ENCODE results near the gene APLNR.

Gene APLNR

DNA sequence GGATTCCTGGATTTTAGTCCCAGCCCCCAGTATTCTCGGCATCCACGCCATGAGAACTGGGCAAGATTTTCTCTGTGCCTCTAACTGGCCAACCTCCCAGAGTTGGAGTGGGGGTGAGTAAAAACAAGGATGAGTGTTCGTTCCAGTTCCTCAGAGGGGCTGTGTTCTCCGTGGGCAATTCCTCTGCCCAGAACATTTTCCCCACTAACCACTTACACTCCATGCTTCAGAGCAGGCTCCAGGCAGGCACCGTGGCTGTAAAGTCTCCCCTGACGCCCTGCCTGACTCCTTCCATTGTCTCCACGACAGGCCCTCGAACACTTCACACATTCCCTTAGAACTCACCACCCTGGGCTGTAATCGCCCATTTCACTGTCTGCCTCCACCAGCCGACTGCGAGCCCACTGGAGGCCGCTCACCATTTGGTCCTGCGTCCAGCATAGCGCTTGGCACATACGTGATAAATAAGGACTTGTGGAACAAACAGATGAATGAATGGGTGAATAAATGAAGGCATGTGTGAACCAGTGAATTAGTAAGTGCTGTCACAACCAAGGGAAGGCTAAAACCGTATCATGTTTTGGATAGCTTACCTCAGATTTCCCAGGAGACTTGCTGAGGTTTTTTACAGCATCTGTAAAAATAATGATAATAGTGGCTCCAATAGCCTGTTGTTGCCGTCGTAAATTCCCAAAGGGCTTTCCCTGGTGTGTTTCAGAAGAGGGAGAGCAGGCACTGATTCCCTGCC is 6.1 kb downstream of the APLNR start:
- peaks cover 0 to 8% of the 10 kb centered on the region in 2 donors for H3K27me3 ChIP-seq (ENCODE audit: control insufficient read depth in 1 of 2, insufficient read depth in 2 of 2, low read length in 2 of 2)
- no peaks in the 10 kb centered on the region for H3K36me3 ChIP-seq (ENCODE audit: insufficient read depth, low read length)
- no peak overlapping the region for H3K27ac ChIP-seq (ENCODE audit: low read depth, low read length)
- no peaks in the 10 kb centered on the region for H3K4me1 ChIP-seq (ENCODE audit: insufficient read depth, low read length)
- no peak overlapping the region for H3K4me3 ChIP-seq (ENCODE audit: low read depth in 1 of 2, low read length in 2 of 2)
- no peaks in the 10 kb centered on the region for H3K9me3 ChIP-seq (ENCODE audit: low read length)
- H3K9ac ChIP-seq (ENCODE audit: low read length), result no peak overlapping the region

GRCh38 chr11:57230316-57230715 is 6.7 kb downstream of the APLNR start:
- H3K4me1 ChIP-seq (ENCODE audit: insufficient read depth, low read length), result no peaks in the 10 kb centered on the region

DNA sequence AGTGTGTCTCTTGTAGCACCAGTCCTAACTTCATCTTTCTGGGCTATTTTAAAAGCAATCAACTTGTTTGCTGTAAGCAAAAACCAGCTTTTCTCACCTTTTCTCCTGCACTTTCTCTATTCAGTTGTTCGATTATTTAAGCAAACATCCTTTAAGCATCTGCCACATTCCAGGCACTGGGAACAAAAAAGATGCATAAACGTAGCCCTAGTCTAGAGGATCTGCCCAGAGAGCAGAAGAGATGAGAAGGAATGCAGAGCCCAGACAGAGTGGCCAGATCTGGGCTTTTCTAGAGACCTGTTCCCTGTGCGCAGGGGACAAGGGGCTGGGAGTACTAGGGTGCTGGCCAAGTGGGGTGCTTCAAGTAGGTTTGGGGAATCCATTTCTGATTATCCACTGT is 8.4 kb downstream of the APLNR start:
- Histone ChIP-seq H3K9ac (ENCODE audit: low read length) (no peak overlapping the region), H3K27ac (ENCODE audit: low read depth, low read length) (no peak overlapping the region), H3K27me3 (ENCODE audit: control insufficient read depth in 1 of 2, insufficient read depth in 2 of 2, low read length in 2 of 2) (peaks cover 0 to 8% of the 10 kb centered on the region in 2 donors), H3K4me3 (ENCODE audit: low read depth in 1 of 2, low read length in 2 of 2) (no peak overlapping the region), H3K4me1 (ENCODE audit: insufficient read depth, low read length) (no peaks in the 10 kb centered on the region), H3K36me3 (ENCODE audit: insufficient read depth, low read length) (no peaks in the 10 kb centered on the region), H3K9me3 (ENCODE audit: low read length) (no peaks in the 10 kb centered on the region)

More at GRCh38 chr11:57230316-57230715, 6.7 kb downstream of the APLNR start:
- H3K36me3 ChIP-seq (ENCODE audit: insufficient read depth, low read length), result no peaks in the 10 kb centered on the region
- no peak overlapping the region for H3K4me3 ChIP-seq (ENCODE audit: low read depth in 1 of 2, low read length in 2 of 2)
- H3K27ac ChIP-seq (ENCODE audit: low read depth, low read length), result no peak overlapping the region
- no peak overlapping the region for H3K9ac ChIP-seq (ENCODE audit: low read length)
- no peaks in the 10 kb centered on the region for H3K9me3 ChIP-seq (ENCODE audit: low read length)
- peaks cover 0 to 8% of the 10 kb centered on the region in 2 donors for H3K27me3 ChIP-seq (ENCODE audit: control insufficient read depth in 1 of 2, insufficient read depth in 2 of 2, low read length in 2 of 2)

DNA sequence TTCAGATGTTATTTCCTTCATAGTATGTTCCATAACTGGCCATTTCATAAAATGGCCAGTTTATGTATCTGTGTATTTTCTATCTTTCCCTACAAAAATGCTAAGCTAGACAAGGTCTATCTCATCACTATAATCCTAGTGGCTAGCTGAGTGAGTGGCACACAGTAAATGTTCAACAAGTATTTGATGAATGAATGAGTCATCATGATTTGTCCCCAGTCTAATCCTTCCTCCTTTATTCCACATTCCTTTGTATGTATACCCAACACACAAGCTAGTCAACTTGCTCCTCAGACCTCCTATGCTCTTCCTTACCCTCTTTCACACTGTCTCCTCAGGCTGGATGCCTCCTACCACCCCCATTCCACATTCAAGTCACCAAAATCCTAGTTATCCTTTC is 12.5 kb downstream of the APLNR start:
- H3K4me3 ChIP-seq (ENCODE audit: low read depth in 1 of 2, low read length in 2 of 2), result no peak overlapping the region
- H3K36me3 ChIP-seq (ENCODE audit: insufficient read depth, low read length), result no peaks in the 10 kb centered on the region
- no peak overlapping the region for H3K9ac ChIP-seq (ENCODE audit: low read length)
- no peaks in the 10 kb centered on the region for H3K9me3 ChIP-seq (ENCODE audit: low read length)
- H3K27ac ChIP-seq (ENCODE audit: low read depth, low read length), result no peak overlapping the region
- no peaks in the 10 kb centered on the region for H3K27me3 ChIP-seq (ENCODE audit: control insufficient read depth in 1 of 2, insufficient read depth in 2 of 2, low read length in 2 of 2)
- H3K4me1 ChIP-seq (ENCODE audit: insufficient read depth, low read length), result no peaks in the 10 kb centered on the region

DNA sequence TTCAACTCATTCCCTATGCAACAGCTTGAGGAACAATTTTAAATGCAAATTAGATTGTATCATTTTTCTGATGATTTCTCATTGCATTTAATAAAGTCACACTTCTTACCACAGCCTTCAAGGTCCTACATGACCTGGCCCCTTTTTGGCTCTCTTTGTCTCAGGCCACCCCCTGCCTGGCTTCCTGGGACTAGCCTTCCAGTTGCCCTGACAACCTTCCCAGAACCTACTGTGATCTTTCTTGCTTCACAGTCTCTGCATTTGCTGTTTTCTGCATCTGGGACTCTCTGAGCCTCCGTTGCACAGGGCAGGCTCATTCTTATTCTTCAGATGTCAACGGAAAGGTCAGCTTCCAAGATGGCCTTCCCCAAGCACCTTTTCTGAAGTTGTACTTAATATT is 12.9 kb downstream of the APLNR start:
- H3K9me3 ChIP-seq (ENCODE audit: low read length), result no peaks in the 10 kb centered on the region
- no peak overlapping the region for H3K4me3 ChIP-seq (ENCODE audit: low read depth in 1 of 2, low read length in 2 of 2)
- H3K4me1 ChIP-seq (ENCODE audit: insufficient read depth, low read length), result no peaks in the 10 kb centered on the region
- H3K27me3 ChIP-seq (ENCODE audit: control insufficient read depth in 1 of 2, insufficient read depth in 2 of 2, low read length in 2 of 2), result no peaks in the 10 kb centered on the region
- no peak overlapping the region for H3K9ac ChIP-seq (ENCODE audit: low read length)
- H3K27ac ChIP-seq (ENCODE audit: low read depth, low read length), result no peak overlapping the region
- no peaks in the 10 kb centered on the region for H3K36me3 ChIP-seq (ENCODE audit: insufficient read depth, low read length)

DNA sequence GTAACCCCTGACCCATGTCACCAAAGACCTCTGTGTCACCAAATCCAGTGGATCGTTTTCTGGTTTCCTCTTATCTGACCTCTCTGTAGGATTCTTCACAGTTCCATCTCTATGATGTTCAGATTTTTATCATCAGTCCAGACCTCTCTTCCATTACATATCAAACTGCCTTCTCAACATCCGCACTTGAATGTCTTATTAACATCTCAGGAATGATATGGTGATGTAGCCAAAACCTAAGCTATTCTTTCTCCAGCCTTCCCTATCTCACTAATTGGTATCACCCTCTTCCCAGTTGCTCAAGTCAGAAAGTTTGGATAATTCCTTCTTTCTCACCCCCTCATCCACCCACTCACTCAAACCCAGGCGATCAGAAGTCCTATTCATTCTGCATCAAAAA is 13.4 kb downstream of the APLNR start:
- H3K9ac ChIP-seq (ENCODE audit: low read length), result no peak overlapping the region
- no peak overlapping the region for H3K27ac ChIP-seq (ENCODE audit: low read depth, low read length)
- no peaks in the 10 kb centered on the region for H3K36me3 ChIP-seq (ENCODE audit: insufficient read depth, low read length)
- no peaks in the 10 kb centered on the region for H3K27me3 ChIP-seq (ENCODE audit: control insufficient read depth in 1 of 2, insufficient read depth in 2 of 2, low read length in 2 of 2)
- no peak overlapping the region for H3K4me3 ChIP-seq (ENCODE audit: low read depth in 1 of 2, low read length in 2 of 2)
- no peaks in the 10 kb centered on the region for H3K4me1 ChIP-seq (ENCODE audit: insufficient read depth, low read length)
- no peaks in the 10 kb centered on the region for H3K9me3 ChIP-seq (ENCODE audit: low read length)

- Histone ChIP-seq H3K4me3 (ENCODE audit: low read depth in 1 of 2, low read length in 2 of 2) (no peak overlapping the region), H3K9ac (ENCODE audit: low read length) (no peak overlapping the region), H3K36me3 (ENCODE audit: insufficient read depth, low read length) (no peaks in the 10 kb centered on the region), H3K27ac (ENCODE audit: low read depth, low read length) (no peak overlapping the region), H3K27me3 (ENCODE audit: control insufficient read depth in 1 of 2, insufficient read depth in 2 of 2, low read length in 2 of 2) (no peaks in the 10 kb centered on the region), H3K9me3 (ENCODE audit: low read length) (no peaks in the 10 kb centered on the region), H3K4me1 (ENCODE audit: insufficient read depth, low read length) (no peaks in the 10 kb centered on the region)
These were observed 14.8 kb downstream of the APLNR start for GRCh38 chr11:57222239-57222638.

DNA sequence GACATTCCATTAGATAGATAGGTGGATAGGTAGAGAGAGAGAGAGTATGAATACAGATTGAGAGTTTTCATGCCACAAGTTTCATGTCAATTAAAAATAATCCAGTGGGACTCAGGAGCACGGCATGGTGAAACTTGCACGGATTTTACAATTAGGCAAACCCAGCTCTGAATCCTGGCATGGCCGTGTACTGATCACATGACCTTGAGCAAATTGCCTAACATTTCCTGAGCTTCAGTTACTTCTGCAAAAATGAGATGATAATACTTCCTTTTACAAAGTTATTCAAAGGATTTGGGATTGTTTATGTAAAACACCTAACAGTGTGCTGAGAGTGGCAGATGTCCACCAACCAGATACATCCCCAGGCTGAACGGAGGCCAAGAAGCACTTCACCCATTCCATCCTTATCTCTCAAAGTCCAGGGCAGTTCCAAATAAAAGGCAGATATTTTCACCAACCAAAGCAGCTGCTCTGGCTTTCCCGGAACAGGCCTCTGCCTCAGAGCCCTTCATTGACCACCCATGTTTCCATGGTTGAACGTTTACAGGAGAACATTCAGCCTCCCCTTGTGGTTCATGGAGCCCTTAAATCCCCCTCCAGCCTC is 17.9 kb downstream of the APLNR start:
- no peaks in the 10 kb centered on the region for H3K36me3 ChIP-seq (ENCODE audit: insufficient read depth, low read length)
- H3K27ac ChIP-seq (ENCODE audit: low read depth, low read length), result no peak overlapping the region
- H3K9me3 ChIP-seq (ENCODE audit: low read length), result no peaks in the 10 kb centered on the region
- H3K27me3 ChIP-seq (ENCODE audit: control insufficient read depth in 1 of 2, insufficient read depth in 2 of 2, low read length in 2 of 2), result no peaks in the 10 kb centered on the region
- no peak overlapping the region for H3K9ac ChIP-seq (ENCODE audit: low read length)
- no peak overlapping the region for H3K4me3 ChIP-seq (ENCODE audit: low read depth in 1 of 2, low read length in 2 of 2)
- peaks cover 5% of the 10 kb centered on the region for H3K4me1 ChIP-seq (ENCODE audit: insufficient read depth, low read length)

DNA sequence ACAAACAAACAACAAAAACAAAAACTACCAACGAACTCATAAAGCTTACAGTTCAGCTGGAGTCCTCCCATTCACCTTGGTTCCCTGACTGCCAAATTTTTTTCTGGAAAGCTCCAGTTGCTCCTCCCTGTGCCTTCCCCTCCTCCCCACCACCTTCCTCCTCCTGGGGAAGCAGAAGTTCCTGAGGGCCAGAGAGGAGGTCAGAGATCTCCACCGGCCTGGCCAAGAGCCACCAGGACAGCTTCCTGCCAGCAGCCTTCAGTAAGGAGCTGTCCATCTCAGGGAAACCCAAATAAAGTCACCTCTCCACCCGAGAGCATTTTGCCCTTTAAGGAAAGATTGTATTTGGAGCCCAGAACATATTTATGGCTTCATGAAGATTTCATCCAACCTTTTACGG is 20.0 kb downstream of the APLNR start:
- no peaks in the 10 kb centered on the region for H3K9me3 ChIP-seq (ENCODE audit: low read length)
- no peak overlapping the region for H3K4me3 ChIP-seq (ENCODE audit: low read depth in 1 of 2, low read length in 2 of 2)
- no peaks in the 10 kb centered on the region for H3K36me3 ChIP-seq (ENCODE audit: insufficient read depth, low read length)
- no peak overlapping the region for H3K9ac ChIP-seq (ENCODE audit: low read length)
- no peak overlapping the region for H3K27ac ChIP-seq (ENCODE audit: low read depth, low read length)
- H3K4me1 ChIP-seq (ENCODE audit: insufficient read depth, low read length), result peaks cover 7% of the 10 kb centered on the region
- no peaks in the 10 kb centered on the region for H3K27me3 ChIP-seq (ENCODE audit: control insufficient read depth in 1 of 2, insufficient read depth in 2 of 2, low read length in 2 of 2)

GRCh38 chr11:57216463-57216862 is 20.6 kb downstream of the APLNR start:
- Histone ChIP-seq H3K4me3 (ENCODE audit: low read depth in 1 of 2, low read length in 2 of 2) (no peak overlapping the region), H3K4me1 (ENCODE audit: insufficient read depth, low read length) (peaks cover 7% of the 10 kb centered on the region), H3K36me3 (ENCODE audit: insufficient read depth, low read length) (no peaks in the 10 kb centered on the region), H3K9ac (ENCODE audit: low read length) (no peak overlapping the region), H3K27ac (ENCODE audit: low read depth, low read length) (no peak overlapping the region), H3K27me3 (ENCODE audit: control insufficient read depth in 1 of 2, insufficient read depth in 2 of 2, low read length in 2 of 2) (no peaks in the 10 kb centered on the region), H3K9me3 (ENCODE audit: low read length) (no peaks in the 10 kb centered on the region)

GRCh38 chr11:57214494-57214893 is 22.6 kb downstream of the APLNR start:
- Histone ChIP-seq H3K9ac (ENCODE audit: low read length) (no peak overlapping the region), H3K9me3 (ENCODE audit: low read length) (no peaks in the 10 kb centered on the region), H3K27ac (ENCODE audit: low read depth, low read length) (no peak overlapping the region), H3K27me3 (ENCODE audit: control insufficient read depth in 1 of 2, insufficient read depth in 2 of 2, low read length in 2 of 2) (no peaks in the 10 kb centered on the region), H3K36me3 (ENCODE audit: insufficient read depth, low read length) (no peaks in the 10 kb centered on the region), H3K4me3 (ENCODE audit: low read depth in 1 of 2, low read length in 2 of 2) (no peak overlapping the region), H3K4me1 (ENCODE audit: insufficient read depth, low read length) (peaks cover 7% of the 10 kb centered on the region)

DNA sequence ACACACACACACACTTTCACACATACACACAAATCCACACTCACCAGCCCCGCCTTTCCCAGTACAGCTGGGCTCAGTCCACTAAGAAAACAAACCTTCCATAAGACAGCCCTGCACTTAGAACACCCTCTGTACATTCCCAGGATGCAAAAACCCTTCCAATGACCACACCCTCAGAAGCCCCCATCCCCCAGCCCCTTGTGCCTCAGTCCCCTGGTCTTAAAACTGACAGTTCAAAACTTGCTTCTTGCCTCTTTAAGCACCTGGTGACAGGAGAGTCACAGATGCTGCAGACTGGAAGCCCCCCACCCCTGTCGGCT is 23.0 kb downstream of the APLNR start:
- H3K4me3 ChIP-seq (ENCODE audit: low read depth in 1 of 2, low read length in 2 of 2), result no peak overlapping the region
- no peaks in the 10 kb centered on the region for H3K27me3 ChIP-seq (ENCODE audit: control insufficient read depth in 1 of 2, insufficient read depth in 2 of 2, low read length in 2 of 2)

More for the DNA sequence above, 23.0 kb downstream of the APLNR start:
- Histone ChIP-seq H3K4me1 (ENCODE audit: insufficient read depth, low read length) (peaks cover 7% of the 10 kb centered on the region), H3K9ac (ENCODE audit: low read length) (no peak overlapping the region), H3K36me3 (ENCODE audit: insufficient read depth, low read length) (no peaks in the 10 kb centered on the region), H3K27ac (ENCODE audit: low read depth, low read length) (no peak overlapping the region), H3K9me3 (ENCODE audit: low read length) (no peaks in the 10 kb centered on the region)
